ENCODE results near the gene MCM6.
A peak's percentile ranks its signal among the peaks of the same experiment; 100 is the strongest.

The MCM6 gene

DNA sequence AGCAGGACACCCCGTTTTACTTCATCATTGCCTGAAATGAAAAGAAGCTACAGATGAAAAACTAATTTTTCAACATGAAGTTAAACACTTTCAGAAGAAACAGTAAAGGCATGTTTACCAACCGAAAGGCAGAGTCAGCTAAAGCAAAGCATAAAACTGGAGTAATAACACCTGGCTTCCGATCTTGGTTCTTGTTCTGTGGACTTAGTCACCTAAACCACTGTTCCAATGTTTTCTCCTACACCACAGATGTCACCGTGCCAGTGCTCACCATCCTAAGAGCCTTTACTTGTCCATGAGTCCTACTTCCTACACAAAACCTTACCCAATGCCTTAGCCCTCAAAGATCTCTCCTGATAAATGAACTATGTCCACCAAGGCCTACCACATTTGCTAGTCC lies 13.5 kb downstream of the MCM6 start:
- DNase-seq = no peak

DNA sequence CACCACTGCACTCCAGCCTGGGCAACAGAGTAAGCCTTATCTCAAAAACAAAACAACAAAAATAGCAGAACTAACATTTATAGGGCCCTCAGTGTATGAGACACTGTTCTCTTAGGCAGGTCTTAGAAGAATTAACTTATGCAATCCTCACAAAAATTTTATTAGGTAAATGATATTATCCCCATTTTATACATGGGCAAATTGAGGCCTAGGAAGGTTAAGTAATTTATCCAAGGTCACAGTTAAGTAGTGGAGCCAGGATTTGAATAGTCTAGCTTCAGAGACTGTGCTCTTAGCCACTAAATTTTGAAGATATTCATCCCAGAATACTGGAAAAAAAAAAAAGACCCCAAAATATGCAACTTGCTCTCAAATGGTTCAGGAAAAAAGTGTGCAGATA lies 22.8 kb downstream of the MCM6 start:
- no peak for DNase-seq

- DNase-seq = no peak
Observed at GRCh38 chr2:135851858-135852257, 24.4 kb downstream of the MCM6 start.

DNA sequence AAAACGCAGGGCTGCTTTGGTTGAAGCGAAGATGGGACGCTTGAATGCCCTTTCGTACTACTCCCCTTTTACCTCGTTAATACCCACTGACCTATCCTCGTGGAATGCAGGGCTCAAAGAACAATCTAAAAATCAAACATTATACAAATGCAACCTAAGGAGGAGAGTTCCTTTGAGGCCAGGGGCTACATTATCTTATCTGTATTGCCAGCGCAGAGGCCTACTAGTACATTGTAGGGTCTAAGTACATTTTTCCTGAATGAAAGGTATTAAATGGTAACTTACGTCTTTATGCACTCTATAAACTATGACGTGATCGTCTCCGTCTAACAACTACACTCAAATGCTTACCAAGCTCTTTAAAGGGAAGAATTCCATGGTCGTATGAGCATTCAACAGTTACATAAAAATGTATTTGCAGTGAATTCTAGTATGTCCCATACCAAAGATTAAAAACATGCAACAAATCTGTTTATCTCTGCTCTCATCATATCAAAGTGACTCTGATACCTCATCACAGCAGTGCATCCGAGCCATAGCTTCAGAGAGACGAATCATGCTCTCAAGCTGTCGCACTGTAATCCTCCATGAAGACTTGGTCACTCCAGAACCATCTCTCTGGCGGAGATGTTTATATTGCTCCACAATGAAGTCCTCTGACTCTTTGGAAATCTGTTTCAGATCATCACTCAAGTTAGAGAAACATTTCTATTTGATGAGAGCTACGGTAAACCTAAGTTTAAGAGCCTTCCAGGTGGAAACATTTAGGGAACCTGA lies 25.2 kb downstream of the MCM6 start:
- DNase-seq = no peak

- DNase-seq = no peak
Observed at GRCh38 chr2:135849087-135849486, 27.2 kb downstream of the MCM6 start.

DNA sequence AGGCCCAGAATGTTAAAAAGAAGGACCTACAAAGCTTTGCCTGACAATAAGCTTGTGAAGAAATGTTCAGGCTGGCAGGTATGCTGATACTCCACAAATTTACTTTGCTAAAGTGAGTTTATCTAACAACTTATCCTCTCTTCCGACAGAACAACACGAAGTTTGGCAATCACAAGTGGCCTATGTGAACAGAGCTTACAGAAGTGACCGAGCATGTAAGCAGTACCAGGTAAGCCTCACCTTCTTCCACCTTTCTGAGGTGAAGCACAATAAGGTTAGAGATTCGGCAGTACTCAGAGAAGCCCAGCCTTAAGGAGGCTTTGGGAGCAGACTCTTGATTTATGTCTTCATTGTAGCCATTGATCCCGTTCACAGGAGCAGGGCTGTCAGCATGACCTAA lies 30.2 kb downstream of the MCM6 start:
- no peak for DNase-seq

DNA sequence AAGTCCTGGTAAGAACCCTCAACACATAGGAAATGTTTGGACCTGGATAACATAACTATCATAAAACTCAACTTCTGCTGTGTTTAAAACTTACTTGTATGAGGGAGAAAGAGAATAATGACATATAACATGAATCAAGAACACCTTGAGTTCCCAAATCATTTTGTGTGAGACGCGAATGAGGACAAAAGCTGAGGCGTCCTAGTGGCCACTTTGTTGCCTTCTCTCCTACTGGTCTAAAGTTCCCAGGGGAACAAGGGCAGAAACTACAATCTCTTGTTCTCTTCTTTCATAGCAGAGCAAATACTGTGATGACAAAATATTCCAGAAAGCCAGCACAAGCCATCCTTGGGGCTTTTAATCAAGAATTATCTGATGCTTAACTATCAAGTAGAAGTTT lies 31.0 kb downstream of the MCM6 start:
- no peak for DNase-seq

- DNase-seq = no peak
Observed at GRCh38 chr2:135844301-135844895, 31.8 kb downstream of the MCM6 start.

GRCh38 chr2:135843671-135844070 lies 32.6 kb downstream of the MCM6 start:
- DNase-seq = no peak

DNA sequence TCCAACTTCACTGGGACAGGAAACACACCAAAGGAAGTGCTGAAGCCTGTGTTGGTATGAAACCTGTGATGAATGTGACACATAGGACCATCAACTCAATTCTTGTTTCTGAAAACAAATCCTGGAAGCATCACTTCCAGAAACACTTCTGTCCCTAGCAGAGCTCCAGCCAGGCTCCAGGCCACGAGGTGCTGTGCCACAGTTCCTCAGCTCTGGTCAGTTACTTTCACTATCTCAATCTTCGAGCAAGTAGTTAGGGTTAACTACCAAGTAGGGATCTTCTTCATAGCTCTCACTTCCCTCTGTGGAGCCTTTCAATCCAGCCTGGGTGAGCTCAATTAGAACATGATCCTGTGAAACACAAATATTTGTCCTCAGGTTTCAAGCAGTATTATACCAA lies 35.6 kb downstream of the MCM6 start:
- DNase-seq = no peak

- no peak for DNase-seq
Observed at GRCh38 chr2:135839713-135840112, 36.5 kb downstream of the MCM6 start.

GRCh38 chr2:135838502-135838901 lies 37.7 kb downstream of the MCM6 start:
- DNase-seq = no peak

GRCh38 chr2:135836596-135837270 lies 39.5 kb downstream of the MCM6 start, which contains the start of gene LCT:
Gene LCT, minus strand, starts transcription at chr2:135837184. Its CDS starts 15 bp downstream, at chr2:135837169.
- no peak for DNase-seq

DNA sequence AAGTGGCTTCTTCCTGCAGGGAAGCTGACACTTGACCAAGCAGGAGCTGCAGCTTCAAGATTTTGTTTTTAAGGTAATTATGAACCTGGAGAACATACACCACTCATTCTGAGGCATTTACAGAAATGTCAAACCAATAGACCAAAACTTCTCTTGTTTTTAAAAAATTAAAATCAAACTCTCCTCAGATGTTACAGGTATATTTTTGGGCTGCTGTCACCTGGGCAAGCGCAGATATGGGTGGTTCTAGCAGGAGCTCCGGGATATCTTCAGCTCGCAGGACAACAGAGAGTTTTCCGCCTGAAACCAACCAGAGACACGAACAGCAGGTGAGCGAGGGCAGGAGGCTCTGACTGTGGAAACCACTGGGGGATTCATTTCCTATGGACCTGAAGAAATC lies 43.4 kb downstream of the MCM6 start:
- DNase-seq = no peak

GRCh38 chr2:135831180-135831812 lies 44.9 kb downstream of the MCM6 start:
- DNase-seq = no peak

DNA sequence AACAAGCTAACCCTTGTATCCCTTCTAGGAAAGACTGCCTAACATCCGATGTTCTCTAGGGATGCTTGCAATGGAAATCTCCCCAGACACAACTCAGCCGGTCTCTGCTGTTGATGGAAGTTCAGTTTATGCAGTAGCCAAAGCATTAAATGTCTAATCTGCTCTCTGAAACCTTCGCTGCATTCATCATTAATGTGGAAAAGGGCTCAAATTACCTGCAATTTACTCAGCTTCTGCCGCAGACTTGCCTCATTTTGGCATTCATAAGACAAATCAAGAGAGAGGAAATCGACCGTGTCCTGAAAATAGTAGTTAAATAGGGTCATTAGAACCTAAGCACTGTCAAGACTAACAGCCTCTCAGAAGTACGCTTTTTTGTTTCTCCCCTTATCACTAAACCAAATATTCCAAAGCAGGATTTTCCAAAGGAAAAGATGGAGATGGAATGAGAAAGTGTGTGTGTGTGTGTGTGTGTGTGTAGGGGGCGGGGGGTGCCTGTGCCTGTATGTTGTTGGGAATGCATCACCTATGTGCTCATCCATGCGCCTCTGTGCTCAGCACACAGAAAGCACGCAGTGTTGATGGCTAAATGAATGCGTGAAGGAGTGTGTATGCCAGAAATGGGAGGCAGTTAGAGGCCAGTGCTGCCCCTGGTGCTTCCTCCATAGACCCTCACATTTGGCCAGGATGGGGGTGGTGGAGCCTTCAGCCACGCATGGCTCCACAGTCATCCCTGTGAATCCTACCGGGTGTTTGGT lies 46.7 kb downstream of the MCM6 start:
- DNase-seq = peak; percentile 84

DNA sequence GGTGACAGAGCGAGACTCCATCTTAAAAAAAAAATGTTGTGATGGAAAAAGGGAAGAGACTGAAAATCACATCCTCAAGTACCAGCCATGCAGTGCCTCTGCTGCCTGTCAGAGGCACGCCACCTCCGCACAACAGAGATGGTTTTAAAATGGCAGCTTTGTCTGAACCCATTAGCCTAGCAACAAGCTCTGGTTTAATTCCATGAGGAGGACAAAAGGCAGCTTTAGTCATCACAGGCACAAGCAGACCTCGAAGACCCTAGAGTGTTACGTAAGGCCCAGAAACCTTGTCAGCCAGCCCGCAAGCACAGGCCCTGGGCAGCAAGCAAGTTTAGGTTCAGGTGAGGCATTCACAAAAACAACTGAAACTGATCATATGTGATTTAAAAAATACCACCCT lies 49.7 kb downstream of the MCM6 start:
- no peak for DNase-seq

DNA sequence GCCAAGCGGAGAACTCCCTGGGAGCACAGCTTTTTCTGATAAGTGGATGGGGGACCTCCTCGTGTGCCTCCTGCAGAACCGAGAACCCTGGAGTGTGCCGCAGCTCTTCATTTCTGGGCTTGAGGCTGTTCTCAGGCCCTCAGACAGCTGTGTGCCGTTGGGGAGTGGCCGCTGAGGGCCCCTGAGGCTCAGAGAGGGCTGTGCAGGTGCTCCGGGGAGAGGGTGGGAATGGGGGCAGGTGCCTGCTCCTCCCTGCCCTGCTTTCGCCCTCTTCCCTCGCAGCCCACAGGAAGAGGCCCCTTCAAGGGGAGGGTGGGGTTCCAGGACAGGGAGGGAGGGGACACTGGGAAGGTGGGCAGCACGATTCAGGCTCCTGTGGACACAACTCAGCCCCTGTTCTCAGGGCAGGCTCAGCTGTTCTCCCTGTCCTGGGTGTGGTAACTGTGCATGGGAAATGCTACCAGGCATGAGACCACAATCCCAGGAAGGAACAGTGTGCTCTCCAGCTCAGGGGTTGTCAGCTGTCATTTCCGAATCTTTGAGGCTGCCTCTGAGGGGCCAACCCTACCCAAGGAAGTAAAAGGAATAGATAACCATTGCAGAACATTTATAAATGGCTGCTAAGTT lies 50.6 kb downstream of the MCM6 start:
- no peak for DNase-seq

DNA sequence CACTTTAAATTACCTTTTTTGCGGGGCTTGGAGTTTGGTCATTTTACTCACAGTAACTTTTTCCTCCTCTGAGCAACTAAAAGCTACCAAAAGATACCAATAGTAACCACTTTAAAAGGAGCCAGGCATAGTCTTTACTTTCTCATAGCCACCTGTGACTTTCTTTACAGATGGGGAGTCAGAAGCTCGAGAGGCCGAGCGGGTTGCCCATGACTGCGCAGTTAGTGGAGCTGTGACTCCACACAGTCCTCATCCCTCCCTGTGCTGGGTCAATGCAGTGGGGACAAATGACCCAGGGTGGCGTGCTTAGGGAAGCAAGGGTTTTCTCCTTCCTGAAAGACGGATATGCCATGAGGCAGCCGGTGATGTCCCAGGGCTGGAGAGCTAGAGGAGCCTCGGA lies 51.1 kb downstream of the MCM6 start:
- no peak for DNase-seq

- DNase-seq = no peak
Observed at GRCh38 chr2:135822855-135823254, 53.4 kb downstream of the MCM6 start.

- no peak for DNase-seq
Observed at GRCh38 chr2:135821190-135821589, 55.1 kb downstream of the MCM6 start.

DNA sequence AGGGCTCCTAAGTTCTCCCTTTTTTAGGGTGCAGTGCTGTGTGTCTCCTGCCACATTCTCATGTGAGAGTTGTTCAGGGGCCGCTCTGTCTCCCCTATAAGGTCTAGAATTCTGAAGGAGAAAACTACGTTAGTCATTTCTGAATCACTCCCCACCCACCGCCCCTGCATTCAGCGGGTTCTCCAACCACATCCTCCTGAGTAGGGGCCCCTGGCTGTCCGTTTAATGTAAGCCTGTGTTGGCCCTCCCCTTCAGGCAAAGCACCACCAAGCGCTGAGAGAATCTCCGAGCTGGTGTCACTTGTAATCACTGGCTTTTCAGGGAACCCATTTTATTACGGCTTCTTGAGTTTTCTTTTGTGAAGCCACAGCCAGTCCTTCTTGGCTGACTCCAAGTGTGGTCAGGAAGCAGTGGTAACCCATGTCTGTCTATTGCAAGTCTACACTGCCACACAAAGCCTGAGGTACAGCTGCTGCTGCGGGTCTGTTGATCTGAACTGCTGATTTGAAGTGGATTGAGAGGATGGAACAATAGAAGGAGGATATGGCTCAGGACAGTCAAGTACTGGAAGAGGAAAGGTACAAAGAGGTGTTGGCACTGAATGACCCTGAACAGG lies 56.1 kb downstream of the MCM6 start:
- DNase-seq = no peak

Measured in NCI-H1092 treated with DMSO at 0.1 percent for 48 hours (cell line).